Peyer's patch (tissue), 4 donors: ENCODE data around the gene CYP3A7.

Source experiments
- CTCF ChIP-seq, 6 experiments: fragments of 450-650 bp in 4 of 6; fragments of 200-600 bp in 2 of 6; sonication (generic) in 1 of 6; IDR thresholded peaks; one replicate each; pipeline ENCODE4 v1.5.1; 2017 to 2019; ENCODE audit warnings: antibody characterized with exemption in 6 of 6, mild to moderate bottlenecking in 3 of 6, moderate library complexity in 1 of 6
- POLR2A ChIP-seq, 2 donors: fragments of 450-650 bp; IDR thresholded peaks; one replicate each; pipeline ENCODE4 v1.5.1; 2017; ENCODE audit warnings: antibody characterized with exemption in 2 of 2, mild to moderate bottlenecking in 2 of 2, moderate library complexity in 2 of 2

- TF ChIP-seq CTCF (IDR thresholded peaks at IDR 0.05), result no peak
- TF ChIP-seq POLR2A (IDR thresholded peaks at IDR 0.05), result no peak
Observed at GRCh38 chr7:99733448-99733847, 1.5 kb downstream of the CYP3A7 start.
